ENCODE results near the gene ASH1L.
"Not testable (repeated sequence)": the region's sequence is repeated elsewhere in the genome, so short reads cannot be mapped to it uniquely, and the experiment has no call there.

- not testable (repeated sequence) for TF ChIP-seq POLR2AphosphoS5, EP300, POLR2A (IDR thresholded peaks at IDR 0.05)
- TF ChIP-seq, protein P1, sequence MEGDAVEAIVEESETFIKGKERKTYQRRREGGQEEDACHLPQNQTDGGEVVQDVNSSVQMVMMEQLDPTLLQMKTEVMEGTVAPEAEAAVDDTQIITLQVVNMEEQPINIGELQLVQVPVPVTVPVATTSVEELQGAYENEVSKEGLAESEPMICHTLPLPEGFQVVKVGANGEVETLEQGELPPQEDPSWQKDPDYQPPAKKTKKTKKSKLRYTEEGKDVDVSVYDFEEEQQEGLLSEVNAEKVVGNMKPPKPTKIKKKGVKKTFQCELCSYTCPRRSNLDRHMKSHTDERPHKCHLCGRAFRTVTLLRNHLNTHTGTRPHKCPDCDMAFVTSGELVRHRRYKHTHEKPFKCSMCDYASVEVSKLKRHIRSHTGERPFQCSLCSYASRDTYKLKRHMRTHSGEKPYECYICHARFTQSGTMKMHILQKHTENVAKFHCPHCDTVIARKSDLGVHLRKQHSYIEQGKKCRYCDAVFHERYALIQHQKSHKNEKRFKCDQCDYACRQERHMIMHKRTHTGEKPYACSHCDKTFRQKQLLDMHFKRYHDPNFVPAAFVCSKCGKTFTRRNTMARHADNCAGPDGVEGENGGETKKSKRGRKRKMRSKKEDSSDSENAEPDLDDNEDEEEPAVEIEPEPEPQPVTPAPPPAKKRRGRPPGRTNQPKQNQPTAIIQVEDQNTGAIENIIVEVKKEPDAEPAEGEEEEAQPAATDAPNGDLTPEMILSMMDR (IDR thresholded peaks at IDR 0.05): not testable (repeated sequence)
Measured at GRCh38 chr1:155291006-155291405, 271.6 kb downstream of the ASH1L start.
